Measurements from ENCODE around the gene LIX1L. TPM values are rescaled to one million over a fixed set of nuclear protein-coding genes. Genes with fewer than 3 reads are reported as not detected.

Gene LIX1L
- total and polyA plus RNA-seq, 2 of the 4 experiments (the other 2 are of a cell fraction): 14.7 to 28.8 TPM

DNA sequence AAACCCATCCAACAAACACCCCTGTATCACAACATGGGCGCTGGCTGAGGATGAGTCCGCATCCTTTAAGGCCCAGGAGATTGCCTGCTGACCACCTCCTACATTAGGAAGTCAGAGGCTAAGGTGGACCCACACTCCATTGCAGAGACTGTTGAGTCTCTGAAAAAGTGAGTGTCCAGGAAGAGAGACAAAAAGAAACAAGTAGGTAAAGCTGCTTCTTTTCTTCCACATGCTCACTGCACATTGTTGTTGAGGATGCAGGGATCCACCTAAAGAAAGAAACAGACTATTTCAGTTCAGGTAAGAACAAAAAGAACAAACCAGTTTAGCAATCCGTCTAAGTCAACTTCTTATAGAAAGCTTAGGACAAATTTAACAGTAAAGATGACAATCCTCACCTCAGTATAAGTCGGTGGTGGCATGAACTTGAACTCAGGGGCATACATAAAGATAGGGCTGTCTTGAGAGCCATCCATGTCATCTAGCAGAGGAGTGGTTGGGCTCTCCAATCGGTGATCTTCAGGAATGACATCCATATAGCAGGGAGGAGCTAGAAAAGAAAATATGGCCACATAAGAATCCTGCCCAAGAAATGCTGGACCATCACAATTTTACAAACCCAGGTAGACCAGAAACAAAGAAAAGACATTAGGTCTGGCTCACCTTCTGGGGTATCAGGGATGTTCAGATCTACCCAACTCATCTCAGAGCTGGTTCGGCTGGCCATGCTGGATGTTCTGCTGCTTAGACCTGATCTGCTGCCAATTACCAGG lies 36.0 kb upstream of the LIX1L start:
- Histone ChIP-seq H3K9ac (ENCODE audit: low read depth, low read length) (peak overlapping the region; percentile 97; the same call in 1 of the 2 replicates), H2BK5ac (ENCODE audit: low read depth, low read length, poor library complexity, severe bottlenecking) (no peak overlapping the region), H2AK9ac (replicated peaks; ENCODE audit: low read depth, low read length, poor library complexity) (no peak overlapping the region), H3K23ac (ENCODE audit: low read depth, low read length) (peak overlapping the region; percentile 76), H4K91ac (ENCODE audit: insufficient read depth, low read depth, low read length) (no peak overlapping the region), H2BK120ac (ENCODE audit: low read depth, low read length) (no peak overlapping the region), H4K20me1 (ENCODE audit: insufficient read depth, low read length) (peaks cover 12% of the 10 kb centered on the region; the same call in 1 of the 2 replicates), H3K56ac (ENCODE audit: extremely low read depth, insufficient read depth, low read length) (no peak overlapping the region), H2AK5ac (ENCODE audit: low read depth, low read length) (no peak overlapping the region), H3K4ac (ENCODE audit: low read depth, low read length) (no peak overlapping the region), H3K14ac (replicated peaks; ENCODE audit: low read depth, low read length) (peak overlapping the region; percentile 47; the same call in 1 of the 2 replicates), H3K9me1 (ENCODE audit: insufficient read depth, low read length) (peaks cover 9% of the 10 kb centered on the region), H3K4me2 (ENCODE audit: low read depth, low read length) (peak overlapping the region; percentile 92), H4K8ac (ENCODE audit: low read depth in 2 of 2, low read length in 2 of 2) (no peak overlapping the region), H3K4me3 (ENCODE audit: insufficient read depth, low read depth, low read length) (peak overlapping the region; percentile 87; the same call in 1 of the 2 replicates), H3K9me3 (ENCODE audit: control insufficient read depth, insufficient read depth, low read length) (no peaks in the 10 kb centered on the region), H3K4me1 (ENCODE audit: control insufficient read depth, insufficient read depth, low read length) (peaks cover 8% of the 10 kb centered on the region), H3K27ac (ENCODE audit: insufficient read depth, low read length) (no peak overlapping the region), H3K36me3 (ENCODE audit: control insufficient read depth, insufficient read depth, low read length) (peaks cover 13% of the 10 kb centered on the region), H2AFZ (replicated peaks; ENCODE audit: low read length, poor library complexity) (no peak overlapping the region), H3K27me3 (ENCODE audit: control insufficient read depth, insufficient read depth, low read length) (no peaks in the 10 kb centered on the region), H4K5ac (ENCODE audit: low read depth, low read length) (no peak overlapping the region), H2BK15ac (ENCODE audit: low read depth, low read length) (no peak overlapping the region), H2BK20ac (ENCODE audit: low read depth, low read length) (no peak overlapping the region), H3K18ac (ENCODE audit: low read depth, low read length) (no peak overlapping the region), H3K79me1 (ENCODE audit: low read depth in 1 of 2, low read length in 2 of 2) (peaks cover 22 to 35% of the 10 kb centered on the region in 2 experiments)
- intact Hi-C loops (cut with micrococcal nuclease) (no loop called here), in situ Hi-C loops (cut with MboI; ENCODE audit: low sequenced_read_pairs) (no loop called here), dilution Hi-C loops (cut with HindIII; ENCODE audit: low sequenced_read_pairs, unreplicated experiment) (no loop called here)
- CTCF ChIA-PET: interaction anchor here (1.0 kb wide), 1 partner anchor 14 kb away, joined by 3 read pairs; no protein-coding TSS in a partner anchor
- DNase-seq (no peak), ATAC-seq (ENCODE audit: low read depth) (no peak)
- no TSS peak for BruUV-seq (replicated peaks)
- POLR2A ChIA-PET (ENCODE audit: unreplicated experiment): interaction anchor here (1.8 kb wide), 1 partner anchor 15 kb away, joined by 6 read pairs; no protein-coding TSS in a partner anchor
- 60% methylated on average over 1 of the region's 6 CpGs; no CpG with 5 or more reads in 1 of the 2 experiments for WGBS, 2 experiments (ENCODE audit: extremely low coverage in 2 of 2, insufficient read length in 1 of 2)
- TF ChIP-seq NFE2L2 (IDR thresholded peaks at IDR 0.05; ENCODE audit: low read depth, low read length) (no peak), BHLHE40 (IDR thresholded peaks at IDR 0.05; ENCODE audit: low read depth, low read length) (no peak), FOS (IDR thresholded peaks at IDR 0.05; ENCODE audit: low read depth, low read length) (no peak), RAD21 (IDR thresholded peaks at IDR 0.05; ENCODE audit: low read length) (no peak), MXI1 (IDR thresholded peaks at IDR 0.05; ENCODE audit: borderline replicate concordance, low read depth, low read length) (no peak), RFX5 (IDR thresholded peaks at IDR 0.05; ENCODE audit: low read depth, low read length) (no peak), CEBPB (IDR thresholded peaks at IDR 0.05; ENCODE audit: low read depth, low read length) (no peak), POLR2A (IDR thresholded peaks at IDR 0.05; ENCODE audit: low read depth, low read length) (no peak), CHD1 (IDR thresholded peaks at IDR 0.05; ENCODE audit: low read depth, low read length) (no peak), MAFK (IDR thresholded peaks at IDR 0.05; ENCODE audit: low read depth, low read length) (no peak), MAZ (IDR thresholded peaks at IDR 0.05; ENCODE audit: borderline replicate concordance, low read depth, low read length) (no peak), RCOR1 (IDR thresholded peaks at IDR 0.05; ENCODE audit: insufficient replicate concordance, low read length) (no peak)
- TF ChIP-seq, protein P1, sequence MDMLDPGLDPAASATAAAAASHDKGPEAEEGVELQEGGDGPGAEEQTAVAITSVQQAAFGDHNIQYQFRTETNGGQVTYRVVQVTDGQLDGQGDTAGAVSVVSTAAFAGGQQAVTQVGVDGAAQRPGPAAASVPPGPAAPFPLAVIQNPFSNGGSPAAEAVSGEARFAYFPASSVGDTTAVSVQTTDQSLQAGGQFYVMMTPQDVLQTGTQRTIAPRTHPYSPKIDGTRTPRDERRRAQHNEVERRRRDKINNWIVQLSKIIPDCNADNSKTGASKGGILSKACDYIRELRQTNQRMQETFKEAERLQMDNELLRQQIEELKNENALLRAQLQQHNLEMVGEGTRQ (IDR thresholded peaks at IDR 0.05; ENCODE audit: low read depth, low read length): no peak
- TF ChIP-seq, protein P2, sequence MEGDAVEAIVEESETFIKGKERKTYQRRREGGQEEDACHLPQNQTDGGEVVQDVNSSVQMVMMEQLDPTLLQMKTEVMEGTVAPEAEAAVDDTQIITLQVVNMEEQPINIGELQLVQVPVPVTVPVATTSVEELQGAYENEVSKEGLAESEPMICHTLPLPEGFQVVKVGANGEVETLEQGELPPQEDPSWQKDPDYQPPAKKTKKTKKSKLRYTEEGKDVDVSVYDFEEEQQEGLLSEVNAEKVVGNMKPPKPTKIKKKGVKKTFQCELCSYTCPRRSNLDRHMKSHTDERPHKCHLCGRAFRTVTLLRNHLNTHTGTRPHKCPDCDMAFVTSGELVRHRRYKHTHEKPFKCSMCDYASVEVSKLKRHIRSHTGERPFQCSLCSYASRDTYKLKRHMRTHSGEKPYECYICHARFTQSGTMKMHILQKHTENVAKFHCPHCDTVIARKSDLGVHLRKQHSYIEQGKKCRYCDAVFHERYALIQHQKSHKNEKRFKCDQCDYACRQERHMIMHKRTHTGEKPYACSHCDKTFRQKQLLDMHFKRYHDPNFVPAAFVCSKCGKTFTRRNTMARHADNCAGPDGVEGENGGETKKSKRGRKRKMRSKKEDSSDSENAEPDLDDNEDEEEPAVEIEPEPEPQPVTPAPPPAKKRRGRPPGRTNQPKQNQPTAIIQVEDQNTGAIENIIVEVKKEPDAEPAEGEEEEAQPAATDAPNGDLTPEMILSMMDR (conservative IDR thresholded peaks at IDR 0.05; ENCODE audit: low read depth, low read length): no peak
- TF ChIP-seq, protein P3, sequence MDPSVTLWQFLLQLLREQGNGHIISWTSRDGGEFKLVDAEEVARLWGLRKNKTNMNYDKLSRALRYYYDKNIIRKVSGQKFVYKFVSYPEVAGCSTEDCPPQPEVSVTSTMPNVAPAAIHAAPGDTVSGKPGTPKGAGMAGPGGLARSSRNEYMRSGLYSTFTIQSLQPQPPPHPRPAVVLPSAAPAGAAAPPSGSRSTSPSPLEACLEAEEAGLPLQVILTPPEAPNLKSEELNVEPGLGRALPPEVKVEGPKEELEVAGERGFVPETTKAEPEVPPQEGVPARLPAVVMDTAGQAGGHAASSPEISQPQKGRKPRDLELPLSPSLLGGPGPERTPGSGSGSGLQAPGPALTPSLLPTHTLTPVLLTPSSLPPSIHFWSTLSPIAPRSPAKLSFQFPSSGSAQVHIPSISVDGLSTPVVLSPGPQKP (IDR thresholded peaks at IDR 0.05; ENCODE audit: borderline replicate concordance, low read depth, low read length): no peak

Measured in IMR-90 (cell line).